Activated CD4-positive, alpha-beta T cell treated with anti-CD3 and anti-CD28 coated beads, Interleukin-2, amount 10 ng/mL, durations not matched to agents 24 days and 14 days (primary cell): Measurements from ENCODE around the gene ZNF362. TPM values are rescaled to one million over a fixed set of nuclear protein-coding genes. Genes with fewer than 3 reads are reported as not detected.

Experiments used
- DNase-seq: peaks from one replicate; pipeline ENCODE4 v3.0.0; 2022
- H3K27ac Mint-ChIP-seq: one replicate; pipeline ENCODE4 v1.8.0; 2022; ENCODE audit warnings: mild to moderate bottlenecking, mixed read lengths
- H3K27me3 Mint-ChIP-seq: one replicate; pipeline ENCODE4 v1.8.0; 2022; ENCODE audit warnings: mixed read lengths
- H3K36me3 Mint-ChIP-seq: one replicate; pipeline ENCODE4 v1.8.0; 2022; ENCODE audit warnings: low read depth, mild to moderate bottlenecking, mixed read lengths
- H3K4me1 Mint-ChIP-seq: one replicate; pipeline ENCODE4 v1.8.0; 2021; ENCODE audit warnings: mixed read lengths
- H3K4me3 Mint-ChIP-seq: one replicate; pipeline ENCODE4 v1.8.0; 2022; ENCODE audit warnings: mild to moderate bottlenecking, moderate library complexity, mixed read lengths
- H3K9me3 Mint-ChIP-seq: one replicate; pipeline ENCODE4 v1.8.0; 2021; ENCODE audit warnings: mixed read lengths
- intact Hi-C: fragments of 100-400 bp; cut with micrococcal nuclease; formaldehyde crosslinking; loops from one replicate; pipeline ENCODE4 v1.15.1; 2023
- total RNA-seq: library from RNA; stranded (reverse); gene quantifications from 2 replicates; pipeline ENCODE4 v1.2.3, GENCODE V29; 2022

The ZNF362 gene
- total RNA-seq, 1 donor from 2014 or later, result 13.3 TPM

DNA sequence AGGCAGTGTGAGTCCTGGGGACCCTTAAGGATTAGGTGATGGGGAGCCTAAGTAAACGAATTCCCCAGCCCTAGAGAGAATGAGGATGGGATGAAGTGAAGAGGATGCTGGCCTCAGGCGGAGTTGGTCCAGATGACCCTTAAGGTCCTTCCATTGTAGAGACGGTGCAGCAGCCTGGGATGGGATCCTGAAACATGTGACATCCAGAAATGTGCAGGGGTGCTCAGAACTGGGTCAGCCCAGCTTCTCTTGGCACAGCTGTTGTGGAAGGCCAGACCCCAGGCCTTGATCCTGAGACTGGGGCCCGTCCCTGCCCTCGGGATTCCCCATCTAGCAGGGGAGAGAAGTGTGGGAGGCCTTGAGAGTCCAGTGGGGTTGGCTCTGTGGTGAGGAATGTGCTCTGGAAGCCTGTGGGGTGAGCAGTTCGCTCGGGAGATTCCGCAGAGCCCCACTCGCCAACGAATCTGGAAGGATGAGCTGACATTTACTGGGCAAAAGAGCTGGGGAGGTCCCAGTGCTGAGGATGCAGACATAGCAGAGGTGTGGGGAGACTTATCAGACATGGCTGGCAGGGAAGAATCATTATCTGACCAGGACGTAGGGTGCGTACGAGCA, 36.5 kb downstream of the ZNF362 start:
- intact Hi-C loops, result no loop called here
- peaks cover 9% of the 10 kb centered on the region for H3K4me1 Mint-ChIP-seq
- peaks cover 17% of the 10 kb centered on the region for H3K36me3 Mint-ChIP-seq

DNA sequence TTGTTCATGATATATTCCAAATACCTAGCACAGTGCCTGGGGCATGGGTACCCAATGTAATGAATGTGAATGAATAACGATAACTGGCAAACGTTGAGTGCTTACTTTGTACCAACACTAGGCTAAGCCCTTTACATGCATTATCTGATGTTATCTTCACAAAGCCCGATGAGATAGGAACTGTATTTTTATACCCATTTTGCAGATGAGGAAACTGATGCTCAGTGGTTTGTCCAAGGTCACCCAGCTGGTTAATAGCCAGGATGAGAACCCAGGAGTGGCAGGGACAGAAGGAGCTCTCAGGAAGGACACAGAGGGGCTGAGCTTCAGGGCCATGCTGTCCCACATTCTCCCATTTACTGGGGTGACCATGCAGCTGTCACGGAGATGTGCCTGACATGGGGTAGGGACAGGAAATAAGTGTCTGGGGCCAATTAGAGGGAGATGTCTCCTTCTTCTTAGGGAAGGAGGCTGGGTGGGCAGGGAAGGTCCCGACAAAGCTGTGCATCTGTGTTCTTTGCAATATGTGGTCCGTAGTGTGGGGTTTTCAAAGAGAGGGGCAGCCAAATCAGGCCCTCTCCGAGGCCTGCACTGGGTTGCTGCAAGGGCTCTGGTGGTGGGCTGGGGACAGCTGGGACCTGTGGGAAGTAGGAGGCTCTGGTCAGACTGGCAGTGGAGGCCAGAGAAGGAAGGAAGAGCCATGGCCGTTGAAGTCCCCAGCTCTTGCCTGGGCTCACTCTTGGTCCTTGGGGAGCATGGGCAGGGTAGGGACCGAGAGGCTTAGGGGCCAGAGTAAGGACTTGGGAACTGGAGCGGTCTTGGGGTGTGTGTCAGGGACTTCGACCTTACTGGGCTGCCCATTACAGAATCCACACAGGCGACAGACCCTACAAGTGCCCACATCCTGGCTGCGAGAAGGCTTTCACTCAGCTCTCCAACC, 38.0 kb downstream of the ZNF362 start:
- no peak overlapping the region for H3K27ac Mint-ChIP-seq
- peaks cover 16% of the 10 kb centered on the region for H3K36me3 Mint-ChIP-seq
- intact Hi-C loops, result loop anchor here (1.0 to 5.0 kb wide), 3 partner anchors 73 to 176 kb away; no protein-coding TSS in a partner anchor
- no peaks in the 10 kb centered on the region for H3K9me3 Mint-ChIP-seq
- no peak for DNase-seq
- H3K4me1 Mint-ChIP-seq, result peaks cover 15% of the 10 kb centered on the region
- no peaks in the 10 kb centered on the region for H3K27me3 Mint-ChIP-seq
- no peak overlapping the region for H3K4me3 Mint-ChIP-seq

More for the DNA sequence above, 36.5 kb downstream of the ZNF362 start:
- DNase-seq, result no peak
- H3K4me3 Mint-ChIP-seq, result no peak overlapping the region
- H3K9me3 Mint-ChIP-seq, result no peaks in the 10 kb centered on the region
- H3K27ac Mint-ChIP-seq, result no peak overlapping the region
- H3K27me3 Mint-ChIP-seq, result no peaks in the 10 kb centered on the region

- no peaks in the 10 kb centered on the region for H3K9me3 Mint-ChIP-seq
- no peak overlapping the region for H3K27ac Mint-ChIP-seq
- no peak overlapping the region for H3K4me3 Mint-ChIP-seq
- no peak for DNase-seq
- intact Hi-C loops, result loop anchor here (1.0 to 5.0 kb wide), 3 partner anchors 72 to 176 kb away; no protein-coding TSS in a partner anchor
- no peaks in the 10 kb centered on the region for H3K27me3 Mint-ChIP-seq
- peaks cover 15% of the 10 kb centered on the region for H3K4me1 Mint-ChIP-seq
- peaks cover 12% of the 10 kb centered on the region for H3K36me3 Mint-ChIP-seq
Measured at GRCh38 chr1:33295023-33295422, 38.7 kb downstream of the ZNF362 start.

GRCh38 chr1:33295450-33296081, 39.3 kb downstream of the ZNF362 start:
- intact Hi-C loops, result loop anchor here (1.0 to 5.0 kb wide), 3 partner anchors 72 to 175 kb away; no protein-coding TSS in a partner anchor
- Mint-ChIP-seq H3K4me3 (no peak overlapping the region), H3K9me3 (no peaks in the 10 kb centered on the region), H3K27me3 (no peaks in the 10 kb centered on the region), H3K4me1 (peaks cover 15% of the 10 kb centered on the region), H3K36me3 (peaks cover 12% of the 10 kb centered on the region), H3K27ac (peak overlapping the region; percentile 12)
- peak; percentile 96 for DNase-seq

- Mint-ChIP-seq H3K4me1 (peaks cover 15% of the 10 kb centered on the region), H3K9me3 (no peaks in the 10 kb centered on the region), H3K36me3 (peaks cover 12% of the 10 kb centered on the region), H3K27ac (no peak overlapping the region), H3K27me3 (no peaks in the 10 kb centered on the region), H3K4me3 (no peak overlapping the region)
- intact Hi-C loops, result loop anchor here (5.0 kb wide), 1 partner anchor 161 kb away; no protein-coding TSS in a partner anchor
- DNase-seq, result no peak
Measured at GRCh38 chr1:33296082-33296458, 39.8 kb downstream of the ZNF362 start.

- Mint-ChIP-seq H3K4me3 (no peak overlapping the region), H3K27ac (no peak overlapping the region), H3K27me3 (no peaks in the 10 kb centered on the region), H3K4me1 (peaks cover 15% of the 10 kb centered on the region), H3K9me3 (no peaks in the 10 kb centered on the region), H3K36me3 (peaks cover 15% of the 10 kb centered on the region)
- no peak for DNase-seq
- intact Hi-C loops, result loop anchor here (5.0 kb wide), 1 partner anchor 160 kb away; no protein-coding TSS in a partner anchor
Measured at GRCh38 chr1:33296824-33297223, 40.5 kb downstream of the ZNF362 start.

DNA sequence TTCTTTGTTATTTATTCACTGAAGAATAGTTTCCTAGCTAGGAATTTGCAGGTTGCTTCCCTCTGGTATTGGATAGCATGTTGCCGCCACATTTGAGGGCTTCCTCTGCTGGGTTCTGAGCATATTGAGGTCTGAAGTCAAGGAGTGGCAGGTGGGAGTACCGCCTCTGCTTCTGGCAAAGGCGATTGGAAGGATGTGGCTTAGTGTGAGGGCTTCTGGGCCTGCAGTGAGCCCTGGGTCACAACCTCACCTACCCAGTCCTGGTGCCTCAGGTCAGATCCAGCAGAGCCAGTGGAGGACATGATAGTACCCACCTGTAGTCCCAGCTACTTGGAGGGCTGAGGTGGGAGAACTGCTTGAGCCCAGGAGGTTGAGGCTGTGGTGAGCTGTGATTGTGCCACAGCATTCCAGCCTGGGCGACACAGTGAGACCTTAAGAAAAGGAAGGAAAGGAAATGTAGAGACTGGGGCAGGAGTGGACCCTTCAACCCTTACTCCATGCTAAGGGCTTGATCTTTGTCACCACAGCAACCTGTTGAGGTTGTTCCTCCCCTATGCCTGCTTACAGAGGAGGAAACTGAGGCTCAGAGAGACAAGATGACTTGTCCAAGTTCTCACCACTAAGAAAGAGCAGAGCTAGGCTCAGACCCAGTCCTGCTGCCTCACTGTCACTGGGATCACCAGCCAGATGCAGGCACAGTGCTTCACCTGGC, 41.8 kb downstream of the ZNF362 start:
- Mint-ChIP-seq H3K9me3 (peaks cover 6% of the 10 kb centered on the region), H3K27me3 (no peaks in the 10 kb centered on the region), H3K4me1 (peaks cover 28% of the 10 kb centered on the region), H3K36me3 (peaks cover 19% of the 10 kb centered on the region), H3K4me3 (no peak overlapping the region), H3K27ac (no peak overlapping the region)
- intact Hi-C loops, result loop anchor here (5.0 kb wide), 1 partner anchor 159 kb away; no protein-coding TSS in a partner anchor
- no peak for DNase-seq

DNA sequence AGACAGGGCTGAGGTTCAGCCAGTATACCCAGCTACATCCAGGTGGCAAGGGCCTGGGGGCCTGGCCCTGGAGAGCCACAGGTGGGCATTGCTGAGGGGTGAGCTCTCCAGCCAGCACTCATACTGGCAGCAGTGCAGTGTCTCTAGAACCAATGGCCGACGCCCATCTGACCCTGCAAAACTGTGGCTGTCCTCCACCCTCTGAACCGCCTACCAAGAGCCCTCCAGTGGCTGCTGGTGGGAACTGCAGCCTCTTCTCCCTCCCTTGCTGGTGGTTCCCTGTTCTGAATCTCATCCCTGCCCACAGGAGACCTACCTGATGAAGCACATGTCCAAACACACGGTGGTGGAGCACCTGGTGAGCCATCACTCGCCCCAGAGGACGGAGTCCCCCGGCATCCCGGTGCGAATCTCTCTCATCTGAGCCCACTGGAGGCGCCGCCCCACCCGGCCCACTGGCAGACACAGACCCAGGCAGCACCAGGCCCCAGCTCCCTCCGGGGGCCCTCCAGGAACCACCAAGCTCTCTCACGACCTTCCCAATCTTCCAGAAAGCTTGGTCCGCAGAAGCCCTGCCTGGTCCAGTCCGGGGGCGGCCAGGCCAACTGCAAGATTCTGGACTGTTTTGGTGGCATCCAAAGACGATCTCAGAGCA, 42.5 kb downstream of the ZNF362 start:
- intact Hi-C loops, result loop anchor here (5.0 kb wide), 1 partner anchor 159 kb away; no protein-coding TSS in a partner anchor
- H3K9me3 Mint-ChIP-seq, result peaks cover 6% of the 10 kb centered on the region
- peaks cover 32% of the 10 kb centered on the region for H3K4me1 Mint-ChIP-seq
- DNase-seq, result peak; percentile 89
- no peak overlapping the region for H3K4me3 Mint-ChIP-seq
- H3K27ac Mint-ChIP-seq, result no peak overlapping the region
- H3K27me3 Mint-ChIP-seq, result no peaks in the 10 kb centered on the region
- peaks cover 19% of the 10 kb centered on the region for H3K36me3 Mint-ChIP-seq

DNA sequence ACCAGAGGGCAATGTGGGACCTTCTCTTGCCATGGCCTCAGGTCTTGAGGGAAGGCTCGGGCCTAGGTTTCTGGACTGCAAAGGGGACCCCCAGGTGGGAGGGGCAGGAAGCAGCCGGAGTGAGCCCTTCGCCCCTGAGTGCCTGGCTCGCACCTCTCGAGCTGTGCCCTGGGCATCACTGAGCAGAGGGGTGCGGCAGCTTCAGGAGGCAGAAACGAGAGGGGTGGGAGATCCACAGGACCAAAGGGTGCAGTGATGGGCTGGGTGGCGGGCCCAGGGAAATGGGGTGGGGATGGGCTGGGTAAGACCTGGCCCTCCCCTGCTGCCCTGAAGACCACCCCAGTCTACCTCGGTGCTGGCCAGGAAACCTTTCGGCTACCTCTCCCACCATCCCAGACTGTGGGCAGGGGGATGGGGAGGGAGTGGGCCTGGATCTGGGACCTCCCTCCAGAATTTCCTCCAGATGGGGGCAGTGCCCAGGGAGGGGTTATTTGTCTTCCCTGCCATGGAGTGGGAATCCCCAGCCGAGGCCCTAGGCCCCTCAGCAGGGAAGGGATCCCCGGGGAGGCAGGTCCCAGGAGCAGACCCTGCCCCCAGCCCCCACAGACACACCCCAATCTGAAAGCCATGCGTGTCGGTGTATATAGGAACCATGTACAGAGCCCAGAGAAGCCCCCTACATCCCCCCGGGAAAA, 43.3 kb downstream of the ZNF362 start:
- Mint-ChIP-seq H3K27me3 (no peaks in the 10 kb centered on the region), H3K4me1 (peaks cover 37% of the 10 kb centered on the region), H3K9me3 (peaks cover 6% of the 10 kb centered on the region), H3K4me3 (no peak overlapping the region), H3K27ac (no peak overlapping the region), H3K36me3 (peaks cover 19% of the 10 kb centered on the region)
- intact Hi-C loops, result loop anchor here (5.0 kb wide), 1 partner anchor 158 kb away; no protein-coding TSS in a partner anchor
- DNase-seq, result no peak

DNA sequence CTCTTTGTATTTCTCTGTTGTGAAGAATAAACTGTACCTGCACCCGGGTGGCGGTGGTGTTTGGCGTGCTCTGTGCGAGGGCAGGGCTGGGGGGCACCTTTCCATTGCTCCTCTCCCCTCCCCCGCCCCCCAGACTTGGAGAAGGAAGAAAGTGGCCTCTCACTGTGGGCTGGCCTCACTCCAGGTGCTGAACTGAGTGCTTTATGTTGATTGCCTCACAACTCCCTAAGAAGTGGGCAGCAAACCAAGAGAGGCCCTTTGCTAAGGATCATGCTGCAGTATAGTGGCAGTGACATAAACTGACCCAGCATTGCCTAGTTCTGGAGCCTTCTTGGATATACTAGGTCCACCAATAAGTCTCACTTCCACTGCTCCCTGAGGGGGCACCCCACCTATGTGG, 44.4 kb downstream of the ZNF362 start:
- peaks cover 18% of the 10 kb centered on the region for H3K36me3 Mint-ChIP-seq
- peaks cover 31% of the 10 kb centered on the region for H3K4me1 Mint-ChIP-seq
- intact Hi-C loops, result no loop called here
- no peak overlapping the region for H3K4me3 Mint-ChIP-seq
- no peak overlapping the region for H3K27ac Mint-ChIP-seq
- H3K9me3 Mint-ChIP-seq, result peaks cover 6% of the 10 kb centered on the region
- no peak for DNase-seq
- H3K27me3 Mint-ChIP-seq, result peaks cover 2% of the 10 kb centered on the region

- intact Hi-C loops, result no loop called here
- H3K9me3 Mint-ChIP-seq, result peaks cover 6% of the 10 kb centered on the region
- DNase-seq, result no peak
- H3K27me3 Mint-ChIP-seq, result peaks cover 10% of the 10 kb centered on the region
- H3K36me3 Mint-ChIP-seq, result peaks cover 14% of the 10 kb centered on the region
- H3K4me3 Mint-ChIP-seq, result no peak overlapping the region
- H3K4me1 Mint-ChIP-seq, result peaks cover 29% of the 10 kb centered on the region
- H3K27ac Mint-ChIP-seq, result no peak overlapping the region
Measured at GRCh38 chr1:33301273-33301984, 45.1 kb downstream of the ZNF362 start.

DNA sequence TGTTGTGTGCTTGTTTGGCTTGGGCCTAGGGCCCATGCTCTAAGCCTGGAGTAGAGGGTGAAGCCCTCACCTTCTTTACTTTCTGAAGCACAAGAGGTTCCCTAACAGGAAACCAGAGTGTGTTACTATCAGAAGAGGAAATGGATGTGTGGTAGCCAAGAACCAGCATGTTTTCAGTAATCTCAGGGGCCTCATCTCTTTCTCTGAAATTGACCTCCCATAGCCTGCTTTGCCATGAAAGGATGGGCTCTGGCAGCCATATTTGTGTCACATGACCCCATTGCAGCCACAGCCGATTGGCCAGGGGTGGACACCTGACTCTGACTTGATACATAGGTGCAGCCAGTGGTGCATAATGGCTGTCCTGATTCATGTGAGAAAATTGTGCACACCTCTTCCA, 46.0 kb downstream of the ZNF362 start:
- Mint-ChIP-seq H3K27ac (peak overlapping the region; percentile 82), H3K9me3 (peaks cover 6% of the 10 kb centered on the region), H3K36me3 (peaks cover 12% of the 10 kb centered on the region), H3K27me3 (peaks cover 10% of the 10 kb centered on the region), H3K4me1 (peaks cover 29% of the 10 kb centered on the region), H3K4me3 (peak overlapping the region; percentile 28)
- intact Hi-C loops, result no loop called here
- DNase-seq, result peak; percentile 83
